K562 (cell line): Measurements from ENCODE around the gene B3GALT4. TPM values are rescaled to one million over a fixed set of nuclear protein-coding genes. Genes with fewer than 3 reads are reported as not detected.
A peak's percentile ranks its signal among the peaks of the same experiment; 100 is the strongest.

Experiments
- BCL6 ChIP-seq: fragments of 250-450 bp; sonication (Bioruptor Pico); IDR thresholded peaks from 2 replicates; pipeline ENCODE4 v1.4.0; 2020
- BHLHE40 ChIP-seq: IDR thresholded peaks from 2 replicates; pipeline ENCODE4 v1.6.1; 2011; ENCODE audit warnings: low read length, improper control_type of control experiment
- CBFA2T2 ChIP-seq: fragments of 450-650 bp; conservative IDR thresholded peaks from 2 replicates; pipeline ENCODE4 v1.6.1; 2017; ENCODE audit warnings: mild to moderate bottlenecking
- EGR1 ChIP-seq: fragments of 450-650 bp; conservative IDR thresholded peaks from 2 replicates; pipeline ENCODE4 v1.6.1; 2017; ENCODE audit warnings: mild to moderate bottlenecking
- HDAC1 ChIP-seq, 2 experiments: fragments of 450-650 bp; IDR thresholded peaks; 2 replicates each; pipeline ENCODE4 v1.6.1; 2016 to 2017; ENCODE audit warnings: inconsistent platforms in 1 of 2, mild to moderate bottlenecking in 1 of 2, moderate library complexity in 1 of 2
- HDAC2 ChIP-seq: fragments of 450-650 bp; IDR thresholded peaks from 2 replicates; pipeline ENCODE4 v1.6.1; 2016; ENCODE audit warnings: mild to moderate bottlenecking
- HDAC3 ChIP-seq: fragments of 450-650 bp; IDR thresholded peaks from 2 replicates; pipeline ENCODE4 v1.6.1; 2018; ENCODE audit warnings: borderline replicate concordance, mild to moderate bottlenecking, moderate library complexity; ENCODE audit not compliant: partially characterized antibody
- KHSRP ChIP-seq: fragments of 450-650 bp; IDR thresholded peaks from 2 replicates; pipeline ENCODE4 v1.6.1; 2017
- MAX ChIP-seq: sonication (generic); formaldehyde crosslinking; IDR thresholded peaks from 2 replicates; pipeline ENCODE4 v1.9.0; 2022; ENCODE audit warnings: mild to moderate bottlenecking, missing genetic modification reagents
- MITF ChIP-seq: IDR thresholded peaks from 2 replicates; pipeline ENCODE4 v1.6.1; 2014; ENCODE audit warnings: antibody characterized with exemption
- PATZ1 ChIP-seq: fragments of 250-450 bp; sonication (Bioruptor Pico); IDR thresholded peaks from 2 replicates; pipeline ENCODE4 v1.5.0; 2020; ENCODE audit warnings: mild to moderate bottlenecking, borderline replicate concordance
- PTRF ChIP-seq: fragments of 450-650 bp; IDR thresholded peaks from 2 replicates; pipeline ENCODE4 v1.6.1; 2016; ENCODE audit warnings: mild to moderate bottlenecking, missing genetic modification characterization, missing compliant biosample characterization
- SMARCE1 ChIP-seq: fragments of 450-650 bp; IDR thresholded peaks from 2 replicates; pipeline ENCODE4 v1.7.1; 2016; ENCODE audit warnings: mild to moderate bottlenecking
- TEAD2 ChIP-seq: fragments of 450-650 bp; IDR thresholded peaks from 2 replicates; pipeline ENCODE4 v1.6.1; 2016; ENCODE audit warnings: missing genetic modification characterization, control low read depth, missing compliant biosample characterization
- TFE3 ChIP-seq: fragments of 450-650 bp; formaldehyde crosslinking; IDR thresholded peaks from 2 replicates; pipeline ENCODE4 v1.4.0; 2020; ENCODE audit warnings: mild to moderate bottlenecking, mixed read lengths
- TOE1 ChIP-seq, 2 experiments: fragments of 450-650 bp in 1 of 2; sonication (generic) in 1 of 2; formaldehyde crosslinking in 1 of 2; IDR thresholded peaks; 2 replicates each; pipeline versions ENCODE4 v1.7.1 to v1.8.0; 2016 to 2022; ENCODE audit warnings: borderline replicate concordance in 2 of 2, mild to moderate bottlenecking in 2 of 2, antibody characterized with exemption in 1 of 2, inconsistent platforms in 1 of 2, low read depth in 1 of 2, missing genetic modification reagents in 1 of 2, moderate library complexity in 1 of 2
- USF2 ChIP-seq: sonication (generic); formaldehyde crosslinking; IDR thresholded peaks from 2 replicates; pipeline ENCODE4 v1.5.0; 2020; ENCODE audit warnings: missing genetic modification reagents
- ZKSCAN3 ChIP-seq: fragments of 250-450 bp; sonication (Bioruptor Pico); IDR thresholded peaks from 2 replicates; pipeline ENCODE4 v1.4.0; 2020
- ZNF140 ChIP-seq: fragments of 250-450 bp; sonication (Bioruptor Pico); IDR thresholded peaks from 2 replicates; pipeline ENCODE4 v1.8.0; 2021; ENCODE audit warnings: moderate library complexity, mild to moderate bottlenecking, inconsistent platforms
- ZNF3 ChIP-seq: fragments of 250-450 bp; sonication (Bioruptor Pico); IDR thresholded peaks from 2 replicates; pipeline ENCODE4 v1.5.0; 2021; ENCODE audit warnings: mild to moderate bottlenecking, moderate library complexity
- ZNF655 ChIP-seq: fragments of 250-450 bp; sonication (Bioruptor Pico); IDR thresholded peaks from 2 replicates; pipeline ENCODE4 v1.5.0; 2021
- ZNF764 ChIP-seq: fragments of 250-450 bp; sonication (Bioruptor Pico); IDR thresholded peaks from 2 replicates; pipeline ENCODE4 v1.4.0; 2020; ENCODE audit warnings: low read depth, mild to moderate bottlenecking, moderate library complexity
- polyA plus RNA-seq, 8 experiments: library from polyadenylated mRNA; depleted of rRNA in 4 of 8; stranded (reverse) in 5 of 8; unstranded in 3 of 8; fragments of >200 nt; fragmentation: Nextera tagmentation in 2 of 8; fragmentation: Illumina TruSeq in 1 of 8; extraction: Ambion mirVana in 2 of 8; extraction: Trizol in 1 of 8; gene quantifications; 2 replicates each; pipeline versions ENCODE4 v1.2.1 to v1.2.3, GENCODE V29; 2011 to 2014; ENCODE audit warnings: inconsistent platforms in 1 of 8, missing spikeins in 1 of 8
- total RNA-seq, 7 experiments: library from RNA; depleted of rRNA in 6 of 7; stranded (reverse); fragments of >200 nt in 6 of 7; fragmentation: Illumina TruSeq in 2 of 7; extraction: Trizol in 2 of 7; gene quantifications; 2 replicates each; pipeline versions ENCODE4 v1.2.1 to v1.2.3, GENCODE V29; 2011 to 2021; ENCODE audit warnings: low replicate concordance in 1 of 7

Gene B3GALT4
- total and polyA plus RNA-seq, 9 of the 15 experiments (the other 6 are each of a cell fraction or from before 2014, with no cell fraction given): 0.11 to 1.3 (median 0.53) TPM; not detected in 1

- TF ChIP-seq ZNF655 (CRISPR knock-in tag) (no peak), MITF (0 out of 2 replicates have a peak, but pooled peaks have one; percentile 37), KHSRP (no peak), TEAD2 (tag) (no peak), BHLHE40 (peak; percentile 51; the same call in 1 of the 2 replicates), ZNF3 (CRISPR knock-in tag) (no peak), USF2 (CRISPR knock-in tag) (peak; percentile 93), CBFA2T2 (peak; percentile 60), HDAC2 (no peak), SMARCE1 (peak; percentile 23; the same call in 1 of the 2 replicates), EGR1 (peak; percentile 44; the same call in 1 of the 2 replicates), PTRF (no peak), HDAC1 (IDR thresholded peaks at IDR 0.05) (0 out of 4 replicates have a peak, but pooled peaks of 1 of the 2 experiments have one; percentile 10), ZNF140 (CRISPR knock-in tag) (no peak), PATZ1 (no peak), BCL6 (CRISPR knock-in tag) (no peak), HDAC3 (no peak), TFE3 (peak; percentile 80), MAX (CRISPR knock-in tag) (peak; percentile 58), ZKSCAN3 (no peak), ZNF764 (CRISPR knock-in tag) (0 out of 2 replicates have a peak, but pooled peaks have one; percentile 43), TOE1 (IDR thresholded peaks at IDR 0.05; ENCODE audit: borderline replicate concordance) (peak; percentile 68), TOE1 (CRISPR knock-in tag; IDR thresholded peaks at IDR 0.05; ENCODE audit: borderline replicate concordance, low read depth) (no peak)
Measured at GRCh38 chr6:33297406-33297955, 20.6 kb downstream of the B3GALT4 start (continued).
